ENCODE results near the gene FTL.

DNA sequence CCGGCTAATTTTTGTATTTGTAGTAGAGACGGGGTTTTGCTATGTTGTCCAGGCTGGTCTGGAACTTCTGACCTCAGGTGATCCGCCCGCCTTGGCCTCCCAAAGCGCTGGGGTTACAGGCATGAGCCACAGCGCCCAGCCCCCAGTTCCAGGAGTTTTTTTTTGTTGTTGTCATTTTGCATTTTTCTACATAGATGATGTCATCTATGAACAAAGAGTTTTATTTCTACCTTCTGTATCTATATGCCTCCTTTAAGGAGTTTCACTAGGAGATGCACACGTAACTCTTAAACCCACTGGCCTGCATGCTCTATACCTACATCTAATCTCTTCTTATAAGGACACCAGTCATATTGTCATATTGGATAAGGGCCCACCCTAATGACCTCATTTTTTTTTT is 26.9 kb upstream of the FTL start:
- TF ChIP-seq, protein P1, sequence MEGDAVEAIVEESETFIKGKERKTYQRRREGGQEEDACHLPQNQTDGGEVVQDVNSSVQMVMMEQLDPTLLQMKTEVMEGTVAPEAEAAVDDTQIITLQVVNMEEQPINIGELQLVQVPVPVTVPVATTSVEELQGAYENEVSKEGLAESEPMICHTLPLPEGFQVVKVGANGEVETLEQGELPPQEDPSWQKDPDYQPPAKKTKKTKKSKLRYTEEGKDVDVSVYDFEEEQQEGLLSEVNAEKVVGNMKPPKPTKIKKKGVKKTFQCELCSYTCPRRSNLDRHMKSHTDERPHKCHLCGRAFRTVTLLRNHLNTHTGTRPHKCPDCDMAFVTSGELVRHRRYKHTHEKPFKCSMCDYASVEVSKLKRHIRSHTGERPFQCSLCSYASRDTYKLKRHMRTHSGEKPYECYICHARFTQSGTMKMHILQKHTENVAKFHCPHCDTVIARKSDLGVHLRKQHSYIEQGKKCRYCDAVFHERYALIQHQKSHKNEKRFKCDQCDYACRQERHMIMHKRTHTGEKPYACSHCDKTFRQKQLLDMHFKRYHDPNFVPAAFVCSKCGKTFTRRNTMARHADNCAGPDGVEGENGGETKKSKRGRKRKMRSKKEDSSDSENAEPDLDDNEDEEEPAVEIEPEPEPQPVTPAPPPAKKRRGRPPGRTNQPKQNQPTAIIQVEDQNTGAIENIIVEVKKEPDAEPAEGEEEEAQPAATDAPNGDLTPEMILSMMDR (IDR thresholded peaks at IDR 0.05) = no peak
- no peak for TF ChIP-seq POLR2A (IDR thresholded peaks at IDR 0.05)

All from testis (tissue), 2 donors.